CD14-positive monocyte (primary cell): ENCODE data around the gene HDC. TPM values are rescaled to one million over a fixed set of nuclear protein-coding genes. Genes with fewer than 3 reads are reported as not detected.

Experiments
- DNase-seq, 3 donors: peaks; one replicate each; pipeline ENCODE4 v3.0.0-alpha.2; 2011 to 2022
- H2AFZ ChIP-seq: 2 replicates; pipeline ENCODE4 v1.6.0; 2012; ENCODE audit warnings: mild to moderate bottlenecking, low read depth, low read length, inconsistent platforms; ENCODE audit not compliant: insufficient read depth, poor library complexity, severe bottlenecking
- H3K27ac ChIP-seq, 2 donors: 1 replicate in 1 of 2; 2 replicates in 1 of 2; pipeline ENCODE4 v1.5.1; 2012 to 2013; ENCODE audit warnings: low read length in 2 of 2, control low read depth in 1 of 2, inconsistent platforms in 1 of 2, low read depth in 1 of 2, mild to moderate bottlenecking in 1 of 2
- H3K27me3 ChIP-seq, 2 donors: one replicate each; pipeline versions ENCODE4 v1.6.0 to v1.6.1; 2011 to 2013; ENCODE audit warnings: low read length in 2 of 2; ENCODE audit not compliant: control insufficient read depth in 2 of 2, insufficient read depth in 2 of 2
- H3K36me3 ChIP-seq, 2 donors: replicated peaks in 1 of 2; 1 replicate in 1 of 2; 2 replicates in 1 of 2; pipeline versions ENCODE4 v1.5.1 to v1.6.1; 2012 to 2013; ENCODE audit warnings: low read length in 2 of 2, control low read depth in 1 of 2, inconsistent platforms in 1 of 2, mild to moderate bottlenecking in 1 of 2; ENCODE audit not compliant: insufficient read depth in 2 of 2, control insufficient read depth in 1 of 2
- H3K4me1 ChIP-seq, 2 donors: 1 replicate in 1 of 2; 2 replicates in 1 of 2; pipeline versions ENCODE4 v1.5.1 to v1.6.1; 2012 to 2013; ENCODE audit warnings: low read length in 2 of 2, control low read depth in 1 of 2, inconsistent platforms in 1 of 2, mild to moderate bottlenecking in 1 of 2, moderate library complexity in 1 of 2; ENCODE audit not compliant: insufficient read depth in 2 of 2, control insufficient read depth in 1 of 2
- H3K4me2 ChIP-seq: replicated peaks from 2 replicates; pipeline ENCODE3; 2012; ENCODE audit warnings: low read length, moderate library complexity, mild to moderate bottlenecking; ENCODE audit not compliant: poor library complexity, severe bottlenecking; ENCODE audit errors: extremely low read depth
- H3K4me3 ChIP-seq, 3 experiments: fragments of 200-600 bp in 1 of 3; sonication (generic) in 1 of 3; replicated peaks in 1 of 3; 1 replicate in 2 of 3; 2 replicates in 1 of 3; pipeline ENCODE4 v1.5.1; 2011 to 2013; ENCODE audit warnings: low read length in 3 of 3, mild to moderate bottlenecking in 3 of 3, control low read depth in 2 of 3, low read depth in 2 of 3, inconsistent platforms in 1 of 3, moderate library complexity in 1 of 3
- H3K79me2 ChIP-seq: 2 replicates; pipeline ENCODE4 v1.6.0; 2012; ENCODE audit warnings: mild to moderate bottlenecking, control low read depth, inconsistent platforms, low read length, moderate library complexity; ENCODE audit not compliant: insufficient read depth
- H3K9ac ChIP-seq: 2 replicates; pipeline ENCODE4 v1.6.0; 2017; ENCODE audit warnings: low read length, mild to moderate bottlenecking; ENCODE audit not compliant: insufficient read depth, poor library complexity, severe bottlenecking
- H3K9me3 ChIP-seq, 2 donors: replicated peaks in 1 of 2; 1 replicate in 1 of 2; 2 replicates in 1 of 2; pipeline versions ENCODE4 v1.5.1 to v1.6.1; 2012 to 2013; ENCODE audit warnings: low read length in 2 of 2, control low read depth in 1 of 2; ENCODE audit not compliant: control insufficient read depth in 1 of 2, insufficient read depth in 1 of 2
- H4K20me1 ChIP-seq: 2 replicates; pipeline ENCODE4 v1.6.0; 2012; ENCODE audit warnings: mild to moderate bottlenecking, low read length, control low read depth, moderate library complexity; ENCODE audit not compliant: insufficient read depth
- H3K27ac Mint-ChIP-seq, 7 donors: one replicate each; pipeline ENCODE4 v1.8.0; 2020; ENCODE audit warnings: mild to moderate bottlenecking in 7 of 7, mixed read lengths in 7 of 7, moderate library complexity in 6 of 7, inconsistent platforms in 2 of 7
- H3K27me3 Mint-ChIP-seq, 3 donors: one replicate each; pipeline ENCODE4 v1.8.0; 2021 to 2022; ENCODE audit warnings: low read depth in 3 of 3, mild to moderate bottlenecking in 3 of 3, mixed read lengths in 3 of 3, moderate library complexity in 3 of 3, inconsistent platforms in 1 of 3
- H3K36me3 Mint-ChIP-seq, 2 donors: one replicate each; pipeline ENCODE4 v1.8.0; 2020; ENCODE audit warnings: mixed read lengths in 2 of 2, inconsistent platforms in 1 of 2, mild to moderate bottlenecking in 1 of 2
- H3K4me1 Mint-ChIP-seq: one replicate; pipeline ENCODE4 v1.8.0; 2020; ENCODE audit warnings: mild to moderate bottlenecking, mixed read lengths
- H3K4me3 Mint-ChIP-seq, 2 donors: one replicate each; pipeline ENCODE4 v1.8.0; 2020; ENCODE audit warnings: mild to moderate bottlenecking in 2 of 2, mixed read lengths in 2 of 2, moderate library complexity in 1 of 2
- H3K9me3 Mint-ChIP-seq, 7 donors: one replicate each; pipeline ENCODE4 v1.8.0; 2020 to 2022; ENCODE audit warnings: mixed read lengths in 7 of 7, mild to moderate bottlenecking in 6 of 7, moderate library complexity in 6 of 7, inconsistent platforms in 2 of 7
- CTCF ChIP-seq: fragments of 200-600 bp; IDR thresholded peaks from one replicate; pipeline ENCODE4 v1.8.0; 2022; ENCODE audit warnings: antibody characterized with exemption, mild to moderate bottlenecking
- WGBS: methylation state at CpG from one replicate; pipeline ENCODE4 v1.1.5; 2013; ENCODE audit warnings: missing lambda C conversion rate; ENCODE audit not compliant: insufficient coverage; 5-methylcytosine and 5-hydroxymethylcytosine counted together
- intact Hi-C, 2 donors: fragments of 100-400 bp; cut with micrococcal nuclease; formaldehyde crosslinking; loops; one replicate each; pipeline versions ENCODE4 v1.15.0 to v1.15.1; 2023
- polyA plus RNA-seq, 3 donors: library from polyadenylated mRNA; depleted of rRNA in 1 of 3; unstranded in 2 of 3; stranded (reverse) in 1 of 3; fragments of 300-500 nt in 2 of 3; fragments of >200 nt in 1 of 3; fragmentation: Illumina TruSeq in 2 of 3; gene quantifications; 1 replicate in 2 of 3; 2 replicates in 1 of 3; pipeline ENCODE4 v1.2.3, GENCODE V29; 2012 to 2021

HDC gene
- polyA plus RNA-seq, 3 donors = 0.11 TPM; not detected in 2

GRCh38 chr15:50229336-50229735, 36.2 kb downstream of the HDC start:
- Histone ChIP-seq H3K27ac (no peak overlapping the region), H3K27me3 (no peaks in the 10 kb centered on the region), H3K9me3 (no peaks in the 10 kb centered on the region), H2AFZ (no peak overlapping the region), H3K4me3 (no peak overlapping the region), H4K20me1 (no peaks in the 10 kb centered on the region), H3K36me3 (no peaks in the 10 kb centered on the region), H3K9ac (no peak overlapping the region), H3K4me2 (no peak overlapping the region), H3K79me2 (no peaks in the 10 kb centered on the region), H3K4me1 (no peaks in the 10 kb centered on the region)
- intact Hi-C loops = no loop called here
- no peaks in the 10 kb centered on the region for H3K27me3 Mint-ChIP-seq
- WGBS = 90% methylated on average over 2 of the region's 3 CpGs
- no peak for TF ChIP-seq CTCF
- no peak overlapping the region for H3K27ac Mint-ChIP-seq
- no peak for DNase-seq
- H3K36me3 Mint-ChIP-seq = no peaks in the 10 kb centered on the region
- H3K4me1 Mint-ChIP-seq = no peaks in the 10 kb centered on the region
- H3K9me3 Mint-ChIP-seq = no peaks in the 10 kb centered on the region
- no peak overlapping the region for H3K4me3 Mint-ChIP-seq

- H3K36me3 Mint-ChIP-seq = no peaks in the 10 kb centered on the region
Observed at GRCh38 chr15:50228866-50229265, 36.7 kb downstream of the HDC start.

More at GRCh38 chr15:50228866-50229265, 36.7 kb downstream of the HDC start:
- Histone ChIP-seq H3K9me3 (no peaks in the 10 kb centered on the region), H3K4me2 (no peak overlapping the region), H3K9ac (no peak overlapping the region), H3K4me3 (no peak overlapping the region), H4K20me1 (no peaks in the 10 kb centered on the region), H3K79me2 (no peaks in the 10 kb centered on the region), H3K36me3 (no peaks in the 10 kb centered on the region), H2AFZ (no peak overlapping the region), H3K27me3 (no peaks in the 10 kb centered on the region), H3K27ac (no peak overlapping the region), H3K4me1 (no peaks in the 10 kb centered on the region)
- Mint-ChIP-seq H3K9me3 (peaks cover 0 to 2% (median 0%) of the 10 kb centered on the region in 7 donors), H3K4me3 (no peak overlapping the region), H3K4me1 (no peaks in the 10 kb centered on the region), H3K27me3 (no peaks in the 10 kb centered on the region), H3K27ac (no peak overlapping the region)
- no peak for TF ChIP-seq CTCF
- no peak for DNase-seq
- 100% methylated on average over 3 of the region's 3 CpGs for WGBS
- intact Hi-C loops = no loop called here
